Right ventricle myocardium superior (tissue), 1 donor: ENCODE results near the gene CSDE1. TPM values are rescaled to one million over a fixed set of nuclear protein-coding genes. Genes with fewer than 3 reads are reported as not detected.
"Not testable (repeated sequence)": the region's sequence is repeated elsewhere in the genome, so short reads cannot be mapped to it uniquely, and the experiment has no call there.

Experiments
- ATAC-seq: fragments of 200-7000 bp; cut with Tn5 transposase; one replicate; pipeline ENCODE4 v1.9.1; 2020; ENCODE audit warnings: mild to moderate bottlenecking; ENCODE audit not compliant: poor library complexity
- DNase-seq: peaks from one replicate; pipeline ENCODE4 v3.0.0-alpha.2; 2020
- intact Hi-C: fragments of 100-400 bp; cut with DNase I; formaldehyde crosslinking; loops from one replicate; pipeline ENCODE4 v1.11.2; 2022
- total RNA-seq: library from RNA; stranded (reverse); fragmentation: NEBNext Ultra II Directional; extraction: Animal tissue kit (Norgen Biotek cat#: 25700); gene quantifications from one replicate; pipeline ENCODE4 v1.2.1, GENCODE V29; 2021
- donor health status: DM: no; HTN: yes; CAD: no; lungs with severe emphysema.

CSDE1 gene
- total RNA-seq, 1 donor from 2014 or later: 901 TPM

DNA sequence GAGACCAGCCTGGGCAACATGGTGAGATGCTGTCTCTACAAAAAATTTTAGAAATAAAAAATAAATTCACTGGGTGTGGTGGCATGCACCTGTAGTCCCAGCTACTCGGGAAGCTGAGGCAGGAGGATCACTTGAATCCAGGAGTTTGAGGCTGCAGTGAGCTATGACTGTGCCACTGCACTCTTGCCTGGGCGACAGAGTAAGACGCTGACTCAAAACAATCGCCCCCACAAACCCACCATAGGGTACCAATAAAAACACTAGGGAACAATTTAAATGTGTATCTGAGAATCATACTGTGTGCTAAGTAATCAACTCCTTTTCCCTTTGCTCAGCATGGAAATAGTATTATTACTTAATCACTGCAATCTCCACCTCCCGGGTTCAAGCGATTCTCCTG, 4.1 kb downstream of the CSDE1 start:
- intact Hi-C loops, DNase-seq, ATAC-seq: not testable (repeated sequence)

DNA sequence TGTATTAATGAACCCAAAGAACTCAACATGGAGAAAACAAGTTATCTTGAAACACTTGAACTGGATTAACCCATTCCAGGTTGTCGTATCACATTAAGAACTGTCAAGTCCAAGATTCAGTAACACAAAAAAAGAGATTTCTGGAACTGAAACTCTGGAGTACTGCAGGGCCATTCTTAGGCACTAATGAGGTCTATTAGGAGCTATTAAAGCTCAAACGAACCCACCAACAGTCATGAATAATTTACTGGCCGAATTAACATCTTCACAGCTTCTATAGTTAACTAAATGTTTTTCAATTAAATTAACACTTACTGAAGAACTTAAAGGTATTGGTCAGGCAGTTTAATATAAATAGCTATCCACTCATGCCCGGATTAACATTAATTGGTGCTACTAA, 4.6 kb downstream of the CSDE1 start:
- intact Hi-C loops: no loop called here
- DNase-seq (no peak), ATAC-seq (no peak)

DNA sequence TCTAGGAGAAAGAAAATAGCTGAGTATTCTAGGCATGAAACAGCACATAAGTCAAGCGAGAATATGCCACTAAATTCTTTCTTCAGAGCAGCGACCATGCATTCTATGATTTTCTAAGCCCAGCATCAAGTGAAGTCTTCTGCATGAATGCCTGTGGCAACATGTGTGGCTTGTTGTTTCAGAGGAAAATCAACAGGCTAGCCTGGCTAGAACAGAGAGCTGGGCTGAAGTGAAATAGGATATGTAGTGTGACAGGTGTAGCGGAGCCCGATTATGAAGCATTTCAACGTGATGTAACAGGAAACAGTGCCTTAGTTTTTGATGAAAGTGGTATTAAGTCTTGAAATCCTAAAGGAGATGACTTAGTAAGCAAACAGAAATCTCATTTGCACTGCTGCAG, 7.0 kb downstream of the CSDE1 start:
- DNase-seq: no peak
- intact Hi-C loops: no loop called here
- ATAC-seq: peak; percentile 14

DNA sequence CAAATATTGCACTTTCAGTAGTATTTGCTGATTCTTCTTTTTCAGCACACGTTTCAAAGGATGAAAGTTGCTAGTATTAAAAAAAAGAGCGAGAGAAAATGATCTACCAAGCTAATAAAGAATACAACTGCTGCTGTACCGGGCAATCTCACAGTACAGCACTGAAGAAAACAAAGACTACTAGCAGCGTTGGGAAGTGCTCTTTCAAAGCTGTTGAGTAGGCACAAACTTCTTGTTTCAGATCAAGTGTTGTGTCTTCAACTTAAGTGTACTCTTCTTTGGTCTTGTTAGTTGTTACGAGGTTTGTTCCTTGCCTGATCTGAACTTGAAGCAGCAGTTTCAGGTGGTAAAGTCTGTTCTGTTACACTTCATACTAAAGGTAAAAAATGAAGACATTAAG, 7.9 kb downstream of the CSDE1 start:
- DNase-seq: no peak
- intact Hi-C loops: no loop called here

DNA sequence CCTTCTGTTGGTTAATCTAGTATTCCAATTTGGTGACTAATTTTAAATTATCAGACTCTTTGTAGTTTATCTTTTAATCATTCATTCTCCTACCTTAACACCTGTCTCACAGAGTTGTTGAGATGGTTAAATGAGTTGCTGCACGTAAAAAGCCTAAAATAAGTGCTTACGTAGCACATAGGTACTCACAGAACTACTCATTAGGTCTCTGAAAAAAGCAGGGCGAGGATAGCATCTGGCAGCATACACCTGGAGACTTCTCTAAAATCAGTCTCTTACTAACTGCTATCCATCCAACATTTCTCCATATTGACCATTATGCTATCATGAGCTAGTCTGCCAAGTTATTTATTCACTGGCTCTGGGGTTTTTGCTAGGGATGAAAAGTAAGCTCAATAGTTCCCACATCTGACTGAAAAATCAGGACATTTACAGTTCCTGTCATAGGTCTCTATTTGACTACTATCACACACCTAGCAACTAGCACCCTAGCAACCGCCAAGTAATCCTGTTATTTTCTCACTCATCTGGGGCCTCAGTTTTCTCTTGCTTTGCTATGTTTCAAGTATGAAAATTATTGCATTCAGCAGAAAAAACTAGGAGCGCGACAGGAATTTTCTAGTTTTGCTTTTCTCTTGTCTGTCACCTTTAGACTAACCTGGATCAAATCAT, 11.2 kb downstream of the CSDE1 start:
- ATAC-seq: no peak
- intact Hi-C loops: no loop called here
- no peak for DNase-seq

More for the DNA sequence above, 7.9 kb downstream of the CSDE1 start:
- no peak for ATAC-seq

DNA sequence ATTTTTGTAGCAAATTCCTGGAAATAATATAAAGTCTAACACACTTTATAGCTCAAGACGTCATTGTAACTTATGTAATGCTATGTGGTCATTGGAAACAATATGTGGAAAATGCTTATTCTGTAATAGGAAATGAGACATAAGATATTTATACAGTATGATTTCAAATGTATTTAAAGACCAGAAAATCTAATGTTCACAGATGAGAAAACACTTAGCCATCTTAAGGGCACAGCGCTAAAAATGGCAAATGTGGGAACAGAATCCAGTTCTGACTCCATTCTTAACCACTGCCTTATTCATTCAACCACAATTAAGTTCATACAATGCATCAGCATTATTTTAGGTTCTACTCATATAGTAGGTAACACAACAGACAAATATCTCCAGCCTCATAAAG, 12.5 kb downstream of the CSDE1 start:
- ATAC-seq (no peak), DNase-seq (no peak)
- intact Hi-C loops: no loop called here

DNA sequence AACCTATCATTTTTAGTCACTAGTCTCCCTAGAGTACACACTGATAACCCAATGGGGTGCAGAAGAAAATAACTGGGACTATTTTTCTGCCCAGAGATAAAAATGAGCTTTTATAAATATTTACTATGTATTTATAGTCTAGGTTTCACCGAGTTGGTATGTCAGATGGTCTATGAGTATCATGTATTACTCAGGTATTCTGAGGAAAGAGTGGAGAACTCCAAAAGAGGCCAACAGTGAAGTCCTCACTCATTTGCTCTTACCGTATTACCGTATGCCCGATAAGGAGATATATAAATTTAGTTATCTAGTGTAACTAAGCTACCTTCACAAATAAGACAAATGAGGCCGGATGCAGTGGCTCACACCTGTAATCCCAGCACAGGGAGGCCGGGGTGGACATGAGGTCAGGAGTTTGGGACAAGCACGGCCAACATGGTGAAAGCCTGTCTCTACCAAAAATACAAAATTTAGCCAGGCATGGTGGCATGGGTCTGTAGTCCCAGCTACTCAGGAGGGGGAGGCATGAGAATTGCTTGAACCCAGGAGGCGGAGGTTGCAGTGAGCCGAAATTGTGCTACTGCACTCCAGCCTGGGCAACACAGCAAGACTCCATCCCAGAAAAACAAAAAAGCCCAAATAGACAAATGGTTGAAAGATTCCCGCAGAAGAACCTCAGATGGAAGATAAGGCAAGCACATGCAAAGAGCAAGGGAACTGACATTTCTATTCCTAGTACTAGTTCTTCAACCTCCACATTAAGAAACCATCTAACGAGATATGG, 15.6 kb downstream of the CSDE1 start:
- intact Hi-C loops: no loop called here
- DNase-seq: no peak
- ATAC-seq: no peak

DNA sequence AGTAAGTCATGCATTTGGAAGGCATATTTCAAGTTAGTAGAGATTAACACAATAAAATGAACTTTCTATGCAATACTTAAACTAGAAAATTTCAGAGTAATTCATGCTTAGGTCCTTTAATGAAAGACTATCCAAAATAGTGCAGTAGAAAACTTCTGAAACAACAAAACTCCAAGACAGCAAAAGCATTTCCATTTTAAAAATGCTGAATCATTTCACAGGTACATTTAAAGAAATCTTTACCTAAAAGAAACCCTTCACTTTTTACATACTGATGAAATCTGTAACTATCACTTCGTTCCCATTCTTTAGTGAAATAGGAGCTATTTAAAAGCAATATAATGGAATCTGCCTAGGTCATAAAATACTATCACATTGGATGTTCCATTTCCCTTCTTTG, 17.5 kb downstream of the CSDE1 start:
- no peak for DNase-seq
- intact Hi-C loops: no loop called here
- no peak for ATAC-seq

DNA sequence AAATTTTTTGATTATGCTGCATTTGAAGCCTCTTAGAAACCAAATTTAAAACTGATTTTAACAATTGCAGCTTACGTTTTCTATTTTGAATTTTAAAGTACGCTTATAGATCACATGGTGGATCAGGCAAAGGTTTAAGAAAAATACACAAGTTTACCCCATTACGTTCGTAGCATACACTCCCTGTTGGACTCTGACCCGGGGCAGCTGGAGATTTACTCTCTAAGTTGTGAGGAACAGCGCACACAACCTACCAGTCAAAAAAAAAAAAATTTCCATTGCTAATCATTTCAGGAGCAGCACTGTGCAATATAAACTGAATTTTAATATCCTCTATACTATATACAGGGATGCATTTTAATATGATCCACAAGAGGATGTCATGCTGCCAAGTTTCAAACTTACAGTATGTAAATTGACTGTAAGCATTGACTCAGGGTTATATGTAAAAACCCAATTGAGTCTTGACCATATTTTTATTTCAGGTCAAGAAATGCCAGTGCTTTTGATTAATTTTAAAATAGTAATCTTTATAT, 20.4 kb downstream of the CSDE1 start:
- intact Hi-C loops: no loop called here
- no peak for DNase-seq
- ATAC-seq: no peak

DNA sequence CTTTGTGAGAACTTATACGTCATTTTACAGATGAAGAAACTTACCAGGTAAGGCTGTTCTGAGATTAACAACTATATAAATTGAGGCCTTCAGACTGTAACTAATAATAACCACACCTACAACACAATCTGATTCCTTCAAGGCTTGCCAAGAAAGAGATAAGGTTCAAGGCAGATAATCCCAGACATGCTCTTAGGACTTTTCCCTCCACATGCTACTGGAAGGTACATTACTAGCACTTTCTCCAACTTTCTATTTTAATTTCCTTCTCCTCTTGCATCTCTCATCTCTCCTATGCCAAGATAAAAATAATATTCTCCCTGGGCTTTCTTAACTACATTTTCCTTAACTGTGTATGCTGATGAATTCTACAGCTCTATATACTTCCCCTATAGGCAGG, 22.3 kb downstream of the CSDE1 start:
- no peak for ATAC-seq
- intact Hi-C loops: no loop called here
- no peak for DNase-seq

DNA sequence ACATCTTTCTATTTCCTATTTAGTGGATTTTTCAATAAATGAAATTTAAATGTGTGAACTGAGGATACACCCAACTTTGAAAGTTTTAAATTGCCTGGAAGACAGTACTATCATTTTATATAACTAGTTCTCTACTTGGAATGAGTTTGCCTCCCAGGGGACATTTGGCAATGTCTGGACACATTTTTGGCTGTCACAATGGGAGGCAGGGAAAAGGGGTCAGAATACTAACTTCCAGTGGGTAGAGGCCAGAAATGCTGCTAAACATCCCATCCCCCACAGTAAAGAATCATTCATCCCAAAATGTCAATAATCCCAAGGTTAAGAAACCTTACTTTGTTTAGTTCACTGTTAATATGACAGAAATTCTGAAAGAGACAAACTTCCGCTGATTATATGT, 28.0 kb downstream of the CSDE1 start:
- ATAC-seq: no peak
- intact Hi-C loops: no loop called here

DNA sequence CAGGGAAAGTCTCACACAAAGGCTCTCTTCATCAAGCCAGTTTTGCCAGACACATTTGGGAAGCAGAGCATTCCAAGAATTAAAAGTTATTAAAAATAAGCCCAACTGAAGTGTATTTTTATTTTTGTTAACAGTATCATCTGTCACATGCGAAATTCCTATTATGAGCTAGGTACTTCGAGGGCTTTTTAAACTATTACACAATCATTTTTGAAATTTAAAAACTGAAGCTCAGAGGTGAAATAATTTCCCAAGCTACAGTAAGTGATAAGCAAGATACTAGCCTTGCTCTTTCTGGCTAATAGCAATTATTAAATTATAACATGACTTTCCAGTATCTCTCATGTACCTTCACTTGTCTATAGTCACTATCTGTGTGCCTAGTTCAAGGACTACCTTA, 29.2 kb downstream of the CSDE1 start:
- DNase-seq (no peak), ATAC-seq (no peak)
- intact Hi-C loops: no loop called here

More for the DNA sequence above, 28.0 kb downstream of the CSDE1 start:
- DNase-seq: no peak

DNA sequence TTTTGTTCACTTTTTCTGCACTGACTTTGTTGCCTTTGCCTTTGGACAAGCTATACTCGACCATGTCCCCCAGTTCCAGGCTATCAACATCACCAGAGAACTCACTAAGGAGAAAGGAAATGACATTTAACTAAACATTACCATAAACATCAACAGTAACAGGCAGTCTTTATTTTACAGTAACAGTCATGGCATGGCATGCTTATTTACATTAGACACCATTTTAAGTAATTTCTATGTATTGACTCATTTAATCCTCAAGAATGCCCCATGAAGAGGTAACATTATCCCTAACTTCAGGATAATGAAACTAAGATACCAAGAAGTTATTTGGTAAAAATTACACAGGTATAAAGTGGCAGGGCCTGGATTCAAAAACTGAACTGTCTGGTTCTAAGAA, 32.6 kb downstream of the CSDE1 start:
- intact Hi-C loops: no loop called here
- no peak for DNase-seq
- ATAC-seq: no peak

DNA sequence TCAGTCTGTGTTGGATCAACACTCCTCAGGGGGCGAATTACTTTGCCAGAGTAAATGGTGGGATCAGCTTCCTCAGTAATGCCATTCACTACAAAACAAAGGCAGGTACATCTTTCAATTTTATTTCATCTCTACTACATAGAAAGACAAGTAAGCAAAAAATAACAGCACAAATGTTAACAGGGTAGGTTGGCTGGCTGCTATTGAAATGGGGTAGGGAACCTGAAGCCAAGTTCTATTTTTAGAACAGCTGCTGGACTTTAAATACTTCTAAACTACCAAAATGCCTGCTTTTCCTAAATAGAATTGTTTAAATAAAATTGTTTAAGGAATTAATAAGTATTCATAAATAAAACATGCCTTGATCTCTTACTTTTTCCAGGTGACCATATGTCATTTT, 33.9 kb downstream of the CSDE1 start:
- DNase-seq: no peak
- peak; percentile 69 for ATAC-seq
- intact Hi-C loops: no loop called here

DNA sequence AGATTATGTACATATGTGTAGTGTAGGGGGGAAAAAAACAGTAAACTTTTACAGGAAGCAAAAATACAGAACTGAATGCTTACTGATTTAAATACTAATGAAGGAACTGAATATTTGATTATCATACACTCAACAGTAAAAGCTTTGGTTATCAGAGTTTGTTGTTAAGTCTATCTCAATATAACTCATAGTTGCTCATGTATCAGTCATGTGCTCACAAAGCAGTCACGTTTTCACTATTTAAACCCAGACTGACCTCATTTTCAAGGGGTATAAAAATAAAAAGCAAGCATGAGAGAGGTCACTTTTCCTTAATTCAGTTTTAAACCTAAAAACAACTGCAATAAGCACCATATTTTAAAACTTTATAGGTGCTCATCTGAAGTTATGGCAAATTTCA, 34.3 kb downstream of the CSDE1 start:
- intact Hi-C loops: no loop called here
- DNase-seq (no peak), ATAC-seq (no peak)

DNA sequence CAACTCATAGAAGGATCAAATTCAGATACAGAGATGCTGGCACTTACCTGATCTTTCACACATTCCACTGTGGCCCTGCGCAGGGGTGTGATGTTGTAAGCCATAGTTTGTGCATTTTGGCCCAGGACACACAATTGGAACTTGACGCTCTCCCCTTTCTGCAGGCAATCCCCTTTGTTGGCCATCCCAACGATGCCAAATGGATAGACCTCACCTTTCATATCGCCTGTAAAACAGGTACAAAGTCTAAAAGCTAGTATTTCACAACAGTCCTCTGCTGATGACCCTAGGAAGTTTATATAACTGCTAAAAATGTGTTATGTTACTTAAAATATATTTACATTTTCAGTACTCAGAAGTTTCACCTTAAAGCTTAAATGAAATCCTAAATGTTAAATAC, 37.3 kb downstream of the CSDE1 start:
- ATAC-seq (no peak), DNase-seq (no peak)
- intact Hi-C loops: no loop called here

DNA sequence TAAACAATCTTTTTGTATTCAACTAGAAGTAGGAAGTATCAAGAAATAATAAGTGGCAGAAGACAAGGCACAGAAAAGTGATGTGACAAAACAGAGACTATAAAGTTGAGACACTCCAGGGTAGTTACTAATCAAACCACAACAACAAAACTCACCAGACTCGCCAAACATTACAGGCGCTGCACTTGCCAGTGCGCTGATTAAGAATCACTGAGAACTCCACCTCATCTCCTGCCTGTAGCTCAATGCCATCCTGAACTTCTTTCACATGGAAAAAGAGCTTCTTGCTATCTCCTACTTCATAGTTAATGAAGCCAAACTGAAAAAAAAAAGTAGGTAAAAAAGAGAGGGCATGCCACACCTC, 38.4 kb downstream of the CSDE1 start:
- DNase-seq: no peak
- no peak for ATAC-seq
- intact Hi-C loops: no loop called here

DNA sequence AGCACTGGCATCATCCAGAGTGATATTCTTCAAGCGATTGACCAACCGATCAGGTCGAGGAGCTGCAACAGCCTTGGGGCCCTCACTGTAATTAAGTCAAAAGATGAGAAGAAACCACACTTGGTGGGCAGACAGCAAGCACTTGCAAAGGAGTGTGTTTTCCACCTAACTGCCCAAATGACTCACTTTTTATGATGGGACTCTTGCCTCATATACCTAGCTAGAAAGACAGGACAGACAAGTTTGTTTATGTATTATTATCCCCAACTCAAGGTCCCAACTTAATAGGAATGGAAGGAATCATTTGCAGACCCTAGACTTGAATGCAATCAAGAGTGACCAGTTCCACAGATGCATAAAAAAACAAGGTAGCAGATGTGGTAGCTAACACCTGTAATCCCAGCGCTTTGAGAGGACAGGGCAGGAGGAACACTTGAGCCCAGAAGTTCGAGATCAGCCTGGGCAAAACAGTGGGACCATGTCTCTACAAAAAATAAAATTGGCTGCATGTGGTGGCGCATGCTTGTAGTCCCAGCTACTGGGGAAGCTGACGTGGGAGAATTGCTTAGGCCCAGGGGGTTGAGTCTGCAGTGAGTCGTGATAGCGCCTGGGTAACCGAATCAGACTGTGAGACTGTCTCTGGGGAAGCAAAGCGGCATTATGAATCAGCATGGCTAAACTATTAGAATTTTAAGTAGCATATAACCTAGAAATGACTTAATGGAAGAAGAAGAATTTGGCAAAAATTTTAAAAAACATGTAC, 38.9 kb downstream of the CSDE1 start:
- DNase-seq (no peak), ATAC-seq (no peak)
- intact Hi-C loops: no loop called here

DNA sequence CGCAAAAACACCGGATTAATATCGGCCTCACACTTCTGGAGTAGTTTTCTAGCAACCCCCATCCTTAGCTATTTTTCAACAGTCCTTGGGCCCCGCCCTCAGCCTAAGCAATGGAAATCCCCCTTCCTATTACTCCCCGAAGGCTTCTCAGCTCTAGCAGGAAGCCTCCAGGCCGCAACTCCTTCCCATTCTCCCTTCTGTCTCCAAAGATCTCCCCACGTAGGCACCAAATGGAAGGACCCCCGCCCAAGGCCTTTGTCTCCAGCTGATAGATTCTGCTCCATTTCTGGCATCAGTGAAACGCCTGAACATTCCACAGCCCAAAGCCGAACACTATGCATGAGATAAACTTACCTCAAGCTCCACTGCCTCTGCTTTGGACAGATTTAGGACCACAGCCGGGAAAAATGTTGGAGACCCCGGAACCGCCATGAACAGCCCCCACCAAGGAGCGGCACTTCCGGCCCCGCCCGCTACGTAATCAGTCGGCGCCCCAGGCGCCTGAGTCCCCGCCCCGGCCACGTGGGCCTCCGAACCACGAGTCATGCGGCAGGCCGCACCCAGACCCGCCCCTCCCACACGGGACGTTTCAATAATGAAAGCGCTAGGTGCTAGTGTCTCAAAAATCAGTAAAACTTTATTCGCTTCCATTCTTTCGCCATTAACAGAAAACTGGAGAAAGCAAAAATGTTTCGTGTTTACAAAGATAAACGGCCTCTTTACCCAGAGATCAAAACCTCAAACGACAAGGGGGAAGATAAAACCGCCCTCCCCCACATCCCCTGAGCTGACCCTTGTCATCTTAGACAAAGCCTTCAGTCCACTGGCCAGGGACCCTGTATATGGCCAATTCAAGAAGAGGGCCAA, 41.2 kb downstream of the CSDE1 start, which contains the start of gene NRAS:
NRAS (minus strand) TSS at position 468 of the 867 bp plus-strand sequence. CDS start 611 bp downstream, outside the sequence.
- DNase-seq: peak; percentile 97
- ATAC-seq: peak; percentile 100
- intact Hi-C loops: no loop called here
